Uterus (tissue), 2 donors: ENCODE data around the gene PLA1A.

ENCODE experiments used
- POLR2A ChIP-seq, 2 donors: fragments of 450-650 bp; IDR thresholded peaks; one replicate each; pipeline ENCODE4 v1.6.1; 2016; ENCODE audit warnings: antibody characterized with exemption in 2 of 2, mild to moderate bottlenecking in 1 of 2, moderate library complexity in 1 of 2
- TF ChIP-seq, protein P1 (sequence below), 4 experiments: fragments of 200-600 bp in 2 of 4; fragments of 450-650 bp in 2 of 4; sonication (generic) in 2 of 4; IDR thresholded peaks; one replicate each; pipeline ENCODE4 v1.5.1; 2016 to 2019; ENCODE audit warnings: antibody characterized with exemption in 4 of 4, mild to moderate bottlenecking in 2 of 4, moderate library complexity in 1 of 4

DNA sequence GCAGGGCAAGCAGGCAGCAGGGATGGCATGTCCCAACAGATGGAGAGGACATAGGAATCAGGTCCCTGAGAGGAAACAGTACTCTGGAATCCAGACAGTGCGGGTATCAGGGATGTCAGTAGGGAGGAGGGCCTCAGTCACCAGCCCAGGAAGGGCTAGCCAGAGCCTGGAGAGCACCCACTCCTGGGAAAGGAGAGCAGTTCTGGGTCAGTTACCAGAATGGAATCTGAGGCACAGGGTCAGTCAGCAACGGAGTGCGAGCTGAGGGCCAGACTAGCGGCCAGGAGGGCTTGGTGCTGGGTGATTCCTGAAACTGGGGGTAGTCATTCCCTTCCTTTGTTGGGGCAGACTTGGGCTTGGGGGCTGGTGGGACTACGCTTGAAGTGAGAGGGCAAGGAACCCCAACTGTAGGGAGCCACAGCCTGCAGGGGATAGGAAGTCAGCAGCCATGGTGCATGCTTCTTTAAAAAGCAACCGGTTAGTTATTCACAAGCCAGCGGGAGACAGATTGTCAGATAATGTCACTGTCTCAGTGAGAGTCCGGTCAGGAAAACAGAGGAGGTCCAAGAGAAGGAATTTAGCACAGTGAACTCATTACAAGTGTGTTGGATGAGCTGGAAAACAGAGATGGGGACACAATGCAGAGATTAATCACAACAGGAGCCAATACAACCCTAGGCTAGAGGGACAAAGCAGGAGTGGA is 27.9 kb downstream of the PLA1A start:
- TF ChIP-seq, protein P1, sequence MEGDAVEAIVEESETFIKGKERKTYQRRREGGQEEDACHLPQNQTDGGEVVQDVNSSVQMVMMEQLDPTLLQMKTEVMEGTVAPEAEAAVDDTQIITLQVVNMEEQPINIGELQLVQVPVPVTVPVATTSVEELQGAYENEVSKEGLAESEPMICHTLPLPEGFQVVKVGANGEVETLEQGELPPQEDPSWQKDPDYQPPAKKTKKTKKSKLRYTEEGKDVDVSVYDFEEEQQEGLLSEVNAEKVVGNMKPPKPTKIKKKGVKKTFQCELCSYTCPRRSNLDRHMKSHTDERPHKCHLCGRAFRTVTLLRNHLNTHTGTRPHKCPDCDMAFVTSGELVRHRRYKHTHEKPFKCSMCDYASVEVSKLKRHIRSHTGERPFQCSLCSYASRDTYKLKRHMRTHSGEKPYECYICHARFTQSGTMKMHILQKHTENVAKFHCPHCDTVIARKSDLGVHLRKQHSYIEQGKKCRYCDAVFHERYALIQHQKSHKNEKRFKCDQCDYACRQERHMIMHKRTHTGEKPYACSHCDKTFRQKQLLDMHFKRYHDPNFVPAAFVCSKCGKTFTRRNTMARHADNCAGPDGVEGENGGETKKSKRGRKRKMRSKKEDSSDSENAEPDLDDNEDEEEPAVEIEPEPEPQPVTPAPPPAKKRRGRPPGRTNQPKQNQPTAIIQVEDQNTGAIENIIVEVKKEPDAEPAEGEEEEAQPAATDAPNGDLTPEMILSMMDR (IDR thresholded peaks at IDR 0.05): no peak
- TF ChIP-seq POLR2A (IDR thresholded peaks at IDR 0.05): no peak
